ENCODE results near the gene EIF6. TPM values are rescaled to one million over a fixed set of nuclear protein-coding genes. Genes with fewer than 3 reads are reported as not detected.

Gene EIF6
- total RNA-seq, 3 donors from 2014 or later (not counting 1 experiment from before 2014, with no cell fraction given): 73.9 to 81.4 (median 79.0) TPM

- no peak overlapping the region for H3K27ac ChIP-seq (ENCODE audit: low read length)
- Mint-ChIP-seq H3K27ac (peak overlapping the region in 1 of 2 donors; percentile 12), H3K9me3 (no peaks in the 10 kb centered on the region), H3K27me3 (ENCODE audit: low read depth in 2 of 2) (no peaks in the 10 kb centered on the region), H3K4me3 (no peak overlapping the region), H3K36me3 (no peaks in the 10 kb centered on the region), H3K4me1 (peaks cover 0 to 6% of the 10 kb centered on the region in 2 donors)
- no peak overlapping the region for H3K4me3 ChIP-seq (ENCODE audit: low read length)
- peaks cover 32% of the 10 kb centered on the region for H3K36me3 ChIP-seq (ENCODE audit: control insufficient read depth, insufficient read depth, low read length)
- 95% methylated on average over 19 of the region's 19 CpGs for WGBS (ENCODE audit: insufficient coverage)
- DNase-seq: no peak
- peaks cover 3% of the 10 kb centered on the region for H3K4me1 ChIP-seq (ENCODE audit: control insufficient read depth, insufficient read depth, low read length)
- no peak for TF ChIP-seq CTCF (IDR thresholded peaks at IDR 0.05)
- no peak for ATAC-seq
- intact Hi-C loops (cut with micrococcal nuclease): no loop called here
- no peaks in the 10 kb centered on the region for H3K9me3 ChIP-seq (ENCODE audit: control insufficient read depth, insufficient read depth, low read length)
- H3K27me3 ChIP-seq (ENCODE audit: control insufficient read depth, insufficient read depth, low read length): no peaks in the 10 kb centered on the region
Observed at GRCh38 chr20:35270021-35270902, 14.3 kb downstream of the EIF6 start.

- Histone ChIP-seq H3K36me3 (ENCODE audit: control insufficient read depth, insufficient read depth, low read length) (peaks cover 35% of the 10 kb centered on the region), H3K27ac (ENCODE audit: low read length) (no peak overlapping the region), H3K27me3 (ENCODE audit: control insufficient read depth, insufficient read depth, low read length) (no peaks in the 10 kb centered on the region), H3K9me3 (ENCODE audit: control insufficient read depth, insufficient read depth, low read length) (no peaks in the 10 kb centered on the region), H3K4me1 (ENCODE audit: control insufficient read depth, insufficient read depth, low read length) (no peaks in the 10 kb centered on the region), H3K4me3 (ENCODE audit: low read length) (no peak overlapping the region)
- Mint-ChIP-seq H3K36me3 (no peaks in the 10 kb centered on the region), H3K4me1 (peaks cover 4 to 6% of the 10 kb centered on the region in 2 donors), H3K27me3 (ENCODE audit: low read depth in 2 of 2) (no peaks in the 10 kb centered on the region), H3K9me3 (no peaks in the 10 kb centered on the region), H3K27ac (no peak overlapping the region), H3K4me3 (no peak overlapping the region)
- WGBS (ENCODE audit: insufficient coverage): 79% methylated on average over 14 of the region's 14 CpGs
- DNase-seq (peak; percentile 48 to 73), ATAC-seq (peak; percentile 64 to 87 (median 83))
- intact Hi-C loops (cut with micrococcal nuclease): loop anchor here (1.0 kb wide), 3 partner anchors 61 to 173 kb away; no protein-coding TSS in a partner anchor
- TF ChIP-seq CTCF (IDR thresholded peaks at IDR 0.05): peak; percentile 68
Observed at GRCh38 chr20:35269055-35269781, 15.4 kb downstream of the EIF6 start.

GRCh38 chr20:35267092-35267491, 17.5 kb downstream of the EIF6 start:
- DNase-seq: no peak
- no peak overlapping the region for H3K27ac Mint-ChIP-seq
- WGBS (ENCODE audit: insufficient coverage): 97% methylated on average over 16 of the region's 16 CpGs

More at GRCh38 chr20:35267092-35267491, 17.5 kb downstream of the EIF6 start:
- H3K27me3 Mint-ChIP-seq (ENCODE audit: low read depth in 2 of 2): no peaks in the 10 kb centered on the region
- peaks cover 6 to 8% of the 10 kb centered on the region in 2 donors for H3K4me1 Mint-ChIP-seq
- no peak overlapping the region for H3K4me3 Mint-ChIP-seq
- no peaks in the 10 kb centered on the region for H3K9me3 Mint-ChIP-seq
- Histone ChIP-seq H3K27ac (ENCODE audit: low read length) (no peak overlapping the region), H3K27me3 (ENCODE audit: control insufficient read depth, insufficient read depth, low read length) (no peaks in the 10 kb centered on the region), H3K4me3 (ENCODE audit: low read length) (no peak overlapping the region), H3K36me3 (ENCODE audit: control insufficient read depth, insufficient read depth, low read length) (peaks cover 43% of the 10 kb centered on the region), H3K4me1 (ENCODE audit: control insufficient read depth, insufficient read depth, low read length) (no peaks in the 10 kb centered on the region), H3K9me3 (ENCODE audit: control insufficient read depth, insufficient read depth, low read length) (no peaks in the 10 kb centered on the region)
- no peak for TF ChIP-seq CTCF (IDR thresholded peaks at IDR 0.05)
- ATAC-seq: no peak
- intact Hi-C loops (cut with micrococcal nuclease): no loop called here
- H3K36me3 Mint-ChIP-seq: no peaks in the 10 kb centered on the region
